ENCODE measurements around the gene SGMS2.

DNA sequence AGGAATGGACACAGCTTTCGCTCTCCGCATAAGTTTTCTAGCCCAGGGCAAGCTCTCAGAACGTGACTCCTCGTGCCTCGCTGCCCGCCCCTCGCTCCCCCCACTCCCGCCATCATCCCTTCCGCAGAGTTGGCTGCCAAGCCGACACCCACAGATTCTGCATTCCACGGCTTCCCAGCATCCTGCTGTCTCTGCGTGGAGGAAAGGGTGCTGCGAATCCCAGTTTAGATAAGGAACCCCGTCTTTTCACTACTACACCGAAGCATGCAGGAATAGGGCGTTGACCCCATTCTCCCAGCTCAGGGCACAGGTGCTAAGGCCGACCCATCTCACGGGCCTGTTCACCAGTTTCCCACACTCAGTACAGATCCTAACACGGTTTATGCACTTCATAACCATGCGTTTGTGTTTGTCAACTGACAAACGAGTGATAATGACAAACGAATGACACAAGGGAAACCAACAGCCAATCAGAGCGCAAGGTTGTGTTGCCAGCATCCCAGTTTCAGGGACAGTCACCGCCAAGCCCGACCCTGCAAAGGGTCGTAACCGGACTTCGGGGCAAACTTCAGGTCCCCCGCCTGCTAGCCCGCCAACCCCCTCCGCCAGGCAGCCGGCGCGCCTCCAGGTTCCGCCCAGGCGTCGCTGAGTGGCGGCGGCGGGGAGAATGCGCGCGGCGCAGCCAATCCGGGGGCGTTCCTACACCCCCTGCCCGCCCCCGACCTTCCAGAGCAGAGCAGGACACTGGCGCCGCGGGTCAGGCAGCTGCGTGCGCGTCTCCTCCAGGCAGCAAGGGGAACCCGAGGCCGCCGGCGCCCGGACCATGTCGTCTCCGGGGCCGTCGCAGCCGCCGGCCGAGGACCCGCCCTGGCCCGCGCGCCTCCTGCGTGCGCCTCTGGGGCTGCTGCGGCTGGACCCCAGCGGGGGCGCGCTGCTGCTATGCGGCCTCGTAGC lies 106.4 kb downstream of the SGMS2 start, which contains the start of gene CYP2U1:
- TF ChIP-seq, protein P1, sequence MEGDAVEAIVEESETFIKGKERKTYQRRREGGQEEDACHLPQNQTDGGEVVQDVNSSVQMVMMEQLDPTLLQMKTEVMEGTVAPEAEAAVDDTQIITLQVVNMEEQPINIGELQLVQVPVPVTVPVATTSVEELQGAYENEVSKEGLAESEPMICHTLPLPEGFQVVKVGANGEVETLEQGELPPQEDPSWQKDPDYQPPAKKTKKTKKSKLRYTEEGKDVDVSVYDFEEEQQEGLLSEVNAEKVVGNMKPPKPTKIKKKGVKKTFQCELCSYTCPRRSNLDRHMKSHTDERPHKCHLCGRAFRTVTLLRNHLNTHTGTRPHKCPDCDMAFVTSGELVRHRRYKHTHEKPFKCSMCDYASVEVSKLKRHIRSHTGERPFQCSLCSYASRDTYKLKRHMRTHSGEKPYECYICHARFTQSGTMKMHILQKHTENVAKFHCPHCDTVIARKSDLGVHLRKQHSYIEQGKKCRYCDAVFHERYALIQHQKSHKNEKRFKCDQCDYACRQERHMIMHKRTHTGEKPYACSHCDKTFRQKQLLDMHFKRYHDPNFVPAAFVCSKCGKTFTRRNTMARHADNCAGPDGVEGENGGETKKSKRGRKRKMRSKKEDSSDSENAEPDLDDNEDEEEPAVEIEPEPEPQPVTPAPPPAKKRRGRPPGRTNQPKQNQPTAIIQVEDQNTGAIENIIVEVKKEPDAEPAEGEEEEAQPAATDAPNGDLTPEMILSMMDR (IDR thresholded peaks at IDR 0.05), result no peak
- no peak for TF ChIP-seq EZH2 (IDR thresholded peaks at IDR 0.05; ENCODE audit: borderline replicate concordance, insufficient read depth, low read depth, low read length, poor library complexity, severe bottlenecking)

All from B cell (primary cell).